HepG2 (cell line): ENCODE measurements around the gene PSMB11. TPM values are rescaled to one million over a fixed set of nuclear protein-coding genes. Genes with fewer than 3 reads are reported as not detected.
A peak's percentile ranks its signal among the peaks of the same experiment; 100 is the strongest.

Experiments used
- ATAC-seq: fragments of 200-7000 bp; cut with Tn5 transposase; 3 replicates; pipeline ENCODE4 v1.9.1; 2020; ENCODE audit warnings: mild to moderate bottlenecking, moderate library complexity
- BruUV-seq: library from RNA; stranded (reverse); fragments of 400-500 nt; replicated peaks from 2 replicates; lab custom pipeline; 2021; lab: Mats Ljungman, UMichigan
- CTCF ChIA-PET: fragments of 300-600 bp; formaldehyde crosslinking; extraction: SDS; loops from one replicate; lab custom pipeline; 2021; ENCODE audit warnings: low total read pairs, inconsistent platforms, low intra/inter-chr PET ratio; lab: Yijun Ruan, JAX
- POLR2A ChIA-PET: fragments of 350-600 bp; sonication (Branson Sonifier 250); formaldehyde crosslinking; loops from one replicate; lab custom pipeline; 2020; ENCODE audit warnings: antibody characterized with exemption, inconsistent platforms; lab: Yijun Ruan, JAX
- DNase-seq: peaks from one replicate; pipeline ENCODE4 v3.0.0-alpha.2; 2015; ENCODE audit warnings: low spot score
- FAIRE-seq: peaks from 3 replicates; lab custom pipeline; 2011; peaks lifted over from hg19 to GRCh38; lab: Jason Lieb, UNC
- H2AFZ ChIP-seq: one replicate; pipeline ENCODE4 v1.6.1; 2011; ENCODE audit warnings: low read length, inconsistent platforms
- H3K27ac ChIP-seq: fragments of 300-600 bp; 3 replicates; pipeline ENCODE4 v1.8.0; 2011; ENCODE audit warnings: mixed run types, mild to moderate bottlenecking, mixed read lengths, low read length, inconsistent platforms; ENCODE audit not compliant: insufficient read depth; ENCODE audit errors: extremely low read length
- H3K27me3 ChIP-seq, 2 experiments: fragments of 200-600 bp in 1 of 2; 2 replicates in 1 of 2; 3 replicates in 1 of 2; pipeline versions ENCODE4 v1.6.0 to v1.8.0; 2011; ENCODE audit warnings: low read length in 2 of 2, mild to moderate bottlenecking in 2 of 2, moderate library complexity in 2 of 2, inconsistent platforms in 1 of 2; ENCODE audit not compliant: insufficient read depth in 2 of 2, control insufficient read depth in 1 of 2
- H3K36me3 ChIP-seq, 2 experiments: fragments of 200-600 bp in 1 of 2; replicated peaks in 1 of 2; 2 replicates in 1 of 2; 3 replicates in 1 of 2; pipeline versions ENCODE4 v1.5.1 to v1.8.0; 2011; ENCODE audit warnings: low read length in 2 of 2, inconsistent platforms in 1 of 2; ENCODE audit not compliant: insufficient read depth in 2 of 2, control insufficient read depth in 1 of 2
- H3K4me1 ChIP-seq: 2 replicates; pipeline ENCODE4 v1.5.1; 2012; ENCODE audit warnings: low read length, inconsistent platforms; ENCODE audit not compliant: insufficient read depth
- H3K4me2 ChIP-seq: 2 replicates; pipeline ENCODE4 v1.6.0; 2011; ENCODE audit warnings: low read depth, low read length, inconsistent platforms
- H3K4me3 ChIP-seq, 3 experiments: fragments of 200-600 bp in 1 of 3; sonication (generic), shearing (Covaris generic) in 1 of 3; replicated peaks in 1 of 3; 2 replicates each; pipeline ENCODE4 v1.5.1; 2011 to 2016; ENCODE audit warnings: low read length in 3 of 3, inconsistent platforms in 2 of 3, low read depth in 2 of 3, mild to moderate bottlenecking in 2 of 3, control low read depth in 1 of 3, mixed read lengths in 1 of 3; ENCODE audit not compliant: insufficient read depth in 1 of 3
- H3K79me2 ChIP-seq: one replicate; pipeline ENCODE4 v1.6.1; 2011; ENCODE audit warnings: low read length, inconsistent platforms; ENCODE audit not compliant: insufficient read depth
- H3K9ac ChIP-seq: 2 replicates; pipeline ENCODE4 v1.6.0; 2011; ENCODE audit warnings: mild to moderate bottlenecking, low read depth, low read length, inconsistent platforms; ENCODE audit not compliant: insufficient read depth
- H3K9me3 ChIP-seq: 2 replicates; pipeline ENCODE4 v1.5.1; 2012; ENCODE audit warnings: mild to moderate bottlenecking, low read length
- H4K20me1 ChIP-seq: 2 replicates; pipeline ENCODE4 v1.6.0; 2011; ENCODE audit warnings: inconsistent platforms, mild to moderate bottlenecking, low read length, moderate library complexity; ENCODE audit not compliant: insufficient read depth
- HHEX ChIP-seq: IDR thresholded peaks from 2 replicates; pipeline ENCODE4 v1.6.1; 2016; ENCODE audit warnings: control low read depth
- POLR2G ChIP-seq: fragments of 200-400 bp; formaldehyde crosslinking; IDR thresholded peaks from 2 replicates; pipeline ENCODE4 v1.6.1; 2018; ENCODE audit warnings: mild to moderate bottlenecking, low read depth, low read length, moderate library complexity
- PPARG ChIP-seq: conservative IDR thresholded peaks from 2 replicates; pipeline ENCODE4 v1.6.1; 2016; ENCODE audit warnings: missing biosample characterization, missing genetic modification reagents
- SP4 ChIP-seq: sonication (generic); formaldehyde crosslinking; IDR thresholded peaks from 2 replicates; pipeline ENCODE4 v1.8.1; 2023; ENCODE audit warnings: mild to moderate bottlenecking, missing genetic modification reagents
- ZBTB8A ChIP-seq: sonication (generic); formaldehyde crosslinking; IDR thresholded peaks from 2 replicates; pipeline ENCODE4 v1.4.0; 2020; ENCODE audit warnings: mild to moderate bottlenecking, low read depth, missing genetic modification reagents, borderline replicate concordance
- ZNF24 ChIP-seq: fragments of 450-650 bp; IDR thresholded peaks from 2 replicates; pipeline ENCODE4 v1.6.1; 2017; ENCODE audit warnings: antibody characterized with exemption, mild to moderate bottlenecking
- ZNF335 ChIP-seq: sonication (generic); formaldehyde crosslinking; IDR thresholded peaks from 2 replicates; pipeline ENCODE4 v1.4.0; 2020; ENCODE audit warnings: missing genetic modification reagents
- ZNF605 ChIP-seq: sonication (generic); formaldehyde crosslinking; IDR thresholded peaks from 2 replicates; pipeline ENCODE4 v1.8.0; 2022; ENCODE audit warnings: mild to moderate bottlenecking, missing genetic modification reagents
- WGBS: methylation state at CpG from one replicate; pipeline ENCODE4 v1.1.6; 2017; ENCODE audit warnings: low lambda C conversion rate; 5-methylcytosine and 5-hydroxymethylcytosine counted together
- in situ Hi-C: cut with HindIII; loops from 2 replicates; pipeline ENCODE4 v1.10.0; 2017; ENCODE audit warnings: low pct_unique_long_range_greater_than_20kb; ENCODE audit not compliant: extremely low pct_ligation_motif_present
- intact Hi-C: fragments of 100-400 bp; cut with micrococcal nuclease; formaldehyde crosslinking; loops from one replicate; pipeline ENCODE4 v1.10.0; 2022; ENCODE audit not compliant: unreplicated experiment
- polyA plus RNA-seq, 8 experiments: library from polyadenylated mRNA; depleted of rRNA in 3 of 8; stranded (reverse) in 7 of 8; unstranded in 1 of 8; fragments of >200 nt; fragmentation: Illumina TruSeq in 4 of 8; extraction: Trizol in 4 of 8; gene quantifications; 2 replicates each; pipeline versions ENCODE4 v1.2.1 to v1.2.3, GENCODE V29; 2011 to 2016; ENCODE audit warnings: low read depth in 4 of 8, missing spikeins in 1 of 8, mixed read lengths in 1 of 8; ENCODE audit not compliant: insufficient read depth in 1 of 8
- total RNA-seq, 5 experiments: library from RNA; depleted of rRNA; stranded (reverse); fragments of >200 nt; fragmentation: Illumina TruSeq; extraction: Trizol; gene quantifications; 2 replicates each; pipeline ENCODE4 v1.2.3, GENCODE V29; 2016; ENCODE audit warnings: low read depth in 1 of 5

PSMB11 gene
- total and polyA plus RNA-seq, 2 of the 13 experiments (the other 11 are each of a cell fraction or from before 2014, with no cell fraction given), result not detected

GRCh38 chr14:23078692-23079116 is 36.7 kb downstream of the PSMB11 start (continued):
- no peak for TF ChIP-seq ZBTB8A (CRISPR knock-in tag)
- TF ChIP-seq ZNF335, result 0 out of 2 replicates have a peak, but pooled peaks have one; percentile 10
- no peak for TF ChIP-seq ZNF24

GRCh38 chr14:23079716-23080115 is 37.7 kb downstream of the PSMB11 start:
- POLR2A ChIA-PET, result interaction anchor here (3.7 to 5.8 kb wide), 2 partner anchors 9 to 16 kb away, joined by 20 to 85 read pairs; partner anchors contain the start of genes ACIN1 and C14orf119
- no peak overlapping the region for H3K9ac ChIP-seq
- no peak overlapping the region for H3K4me3 ChIP-seq
- FAIRE-seq (no peak), ATAC-seq (no peak), DNase-seq (no peak)
- H3K27ac ChIP-seq, result no peak overlapping the region
- H3K79me2 ChIP-seq, result no peaks in the 10 kb centered on the region
- peaks cover 65 to 98% of the 10 kb centered on the region in 2 experiments for H3K36me3 ChIP-seq
- WGBS, result 95% methylated on average over 2 of the region's 2 CpGs
- no peaks in the 10 kb centered on the region for H3K4me1 ChIP-seq
- no peak overlapping the region for H2AFZ ChIP-seq
- H3K4me2 ChIP-seq, result no peak overlapping the region
- in situ Hi-C loops, result no loop called here
- intact Hi-C loops, result no loop called here
- CTCF ChIA-PET, result interaction anchor here (4.1 kb wide), 1 partner anchor 11 kb away, joined by 20 read pairs; no protein-coding TSS in a partner anchor
- BruUV-seq, result no TSS peak
- no peaks in the 10 kb centered on the region for H3K27me3 ChIP-seq
- no peaks in the 10 kb centered on the region for H3K9me3 ChIP-seq
- peaks cover 9% of the 10 kb centered on the region; the same call in 1 of the 2 replicates for H4K20me1 ChIP-seq
- TF ChIP-seq POLR2G (peak; percentile 4; the same call in 1 of the 2 replicates), SP4 (CRISPR knock-in tag) (peak; percentile 44; the same call in 1 of the 2 replicates), HHEX (0 out of 2 replicates have a peak, but pooled peaks have one; percentile 16), ZNF605 (CRISPR knock-in tag) (0 out of 2 replicates have a peak, but pooled peaks have one; percentile 22), PPARG (CRISPR knock-in tag) (no peak)
